ENCODE data around the gene KIAA0753. TPM values are rescaled to one million over a fixed set of nuclear protein-coding genes. Genes with fewer than 3 reads are reported as not detected.

KIAA0753 gene
- total RNA-seq, 1 experiment from 2014 or later: 25.9 TPM

- DNase-seq: no peak
- Mint-ChIP-seq H3K4me3 (ENCODE audit: low read depth, unreplicated experiment) (no peak overlapping the region), H3K36me3 (ENCODE audit: insufficient read depth, unreplicated experiment) (no peaks in the 10 kb centered on the region), H3K27me3 (ENCODE audit: unreplicated experiment) (no peaks in the 10 kb centered on the region), H3K27ac (ENCODE audit: unreplicated experiment) (no peak overlapping the region), H3K9me3 (ENCODE audit: low read depth, unreplicated experiment) (no peaks in the 10 kb centered on the region), H3K4me1 (ENCODE audit: low read depth, unreplicated experiment) (peaks cover 8% of the 10 kb centered on the region)
- intact Hi-C loops (cut with micrococcal nuclease; ENCODE audit: unreplicated experiment): no loop called here
- TF ChIP-seq CTCF (IDR thresholded peaks at IDR 0.05; ENCODE audit: unreplicated experiment): no peak
- CTCF ChIA-PET: no interaction called here
- BruUV-seq (replicated peaks): no TSS peak
Observed at GRCh38 chr17:6610011-6610410, 30.5 kb downstream of the KIAA0753 start.

GRCh38 chr17:6608321-6608720, 32.2 kb downstream of the KIAA0753 start:
- no peak overlapping the region for H3K4me3 Mint-ChIP-seq (ENCODE audit: low read depth, unreplicated experiment)
- no peak overlapping the region for H3K27ac Mint-ChIP-seq (ENCODE audit: unreplicated experiment)
- H3K4me1 Mint-ChIP-seq (ENCODE audit: low read depth, unreplicated experiment): peaks cover 8% of the 10 kb centered on the region
- no peaks in the 10 kb centered on the region for H3K27me3 Mint-ChIP-seq (ENCODE audit: unreplicated experiment)
- peak; percentile 3 for DNase-seq
- no TSS peak for BruUV-seq (replicated peaks)
- no peaks in the 10 kb centered on the region for H3K36me3 Mint-ChIP-seq (ENCODE audit: insufficient read depth, unreplicated experiment)
- intact Hi-C loops (cut with micrococcal nuclease; ENCODE audit: unreplicated experiment): no loop called here
- TF ChIP-seq CTCF (IDR thresholded peaks at IDR 0.05; ENCODE audit: unreplicated experiment): no peak
- CTCF ChIA-PET: interaction anchor here (0.6 kb wide), 1 partner anchor 53 kb away, joined by 3 read pairs; no protein-coding TSS in a partner anchor
- no peaks in the 10 kb centered on the region for H3K9me3 Mint-ChIP-seq (ENCODE audit: low read depth, unreplicated experiment)

- CTCF ChIA-PET: interaction anchor here (0.5 kb wide), 1 partner anchor 604 kb away, joined by 3 read pairs; no protein-coding TSS in a partner anchor
- TF ChIP-seq CTCF (IDR thresholded peaks at IDR 0.05; ENCODE audit: unreplicated experiment): no peak
- DNase-seq: no peak
- Mint-ChIP-seq H3K27ac (ENCODE audit: unreplicated experiment) (no peak overlapping the region), H3K4me3 (ENCODE audit: low read depth, unreplicated experiment) (no peak overlapping the region), H3K4me1 (ENCODE audit: low read depth, unreplicated experiment) (peaks cover 8% of the 10 kb centered on the region), H3K27me3 (ENCODE audit: unreplicated experiment) (no peaks in the 10 kb centered on the region), H3K9me3 (ENCODE audit: low read depth, unreplicated experiment) (no peaks in the 10 kb centered on the region), H3K36me3 (ENCODE audit: insufficient read depth, unreplicated experiment) (peaks cover 3% of the 10 kb centered on the region)
- no TSS peak for BruUV-seq (replicated peaks)
- intact Hi-C loops (cut with micrococcal nuclease; ENCODE audit: unreplicated experiment): no loop called here
Observed at GRCh38 chr17:6605142-6605541, 35.4 kb downstream of the KIAA0753 start.

- H3K27ac Mint-ChIP-seq (ENCODE audit: unreplicated experiment): no peak overlapping the region
- no peaks in the 10 kb centered on the region for H3K27me3 Mint-ChIP-seq (ENCODE audit: unreplicated experiment)
- no peak overlapping the region for H3K4me3 Mint-ChIP-seq (ENCODE audit: low read depth, unreplicated experiment)
- peaks cover 8% of the 10 kb centered on the region for H3K4me1 Mint-ChIP-seq (ENCODE audit: low read depth, unreplicated experiment)
- no peak for TF ChIP-seq CTCF (IDR thresholded peaks at IDR 0.05; ENCODE audit: unreplicated experiment)
- H3K9me3 Mint-ChIP-seq (ENCODE audit: low read depth, unreplicated experiment): no peaks in the 10 kb centered on the region
- no peak for DNase-seq
- intact Hi-C loops (cut with micrococcal nuclease; ENCODE audit: unreplicated experiment): no loop called here
- H3K36me3 Mint-ChIP-seq (ENCODE audit: insufficient read depth, unreplicated experiment): peaks cover 3% of the 10 kb centered on the region
- no TSS peak for BruUV-seq (replicated peaks)
- CTCF ChIA-PET: no interaction called here
Observed at GRCh38 chr17:6603744-6604325, 36.7 kb downstream of the KIAA0753 start.

All from Calu3 (cell line).